K562 (cell line): ENCODE data around the gene MTMR3.

ENCODE experiments used
- ATF3 ChIP-seq, 2 experiments: fragments of 450-650 bp in 1 of 2; sonication (generic) in 1 of 2; formaldehyde crosslinking in 1 of 2; IDR thresholded peaks in 1 of 2; conservative IDR thresholded peaks in 1 of 2; 2 replicates each; pipeline versions ENCODE4 v1.6.1 to v1.8.1; 2016 to 2023; ENCODE audit warnings: mild to moderate bottlenecking in 2 of 2, moderate library complexity in 2 of 2, inconsistent platforms in 1 of 2, missing genetic modification reagents in 1 of 2
- CHCHD3 ChIP-seq: fragments of 250-450 bp; sonication (Bioruptor Pico); IDR thresholded peaks from 2 replicates; pipeline ENCODE4 v2.1.2; 2022; ENCODE audit warnings: mild to moderate bottlenecking
- CTCF ChIP-seq, 3 experiments: IDR thresholded peaks in 2 of 3; conservative IDR thresholded peaks in 1 of 3; 2 replicates each; pipeline ENCODE4 v1.5.1; 2011 to 2012; ENCODE audit warnings: low read length in 3 of 3, mild to moderate bottlenecking in 3 of 3, control low read depth in 2 of 3, improper control_type of control experiment in 1 of 3, inconsistent platforms in 1 of 3, low read depth in 1 of 3, mixed read lengths in 1 of 3, moderate library complexity in 1 of 3; ENCODE audit not compliant: insufficient read depth in 2 of 3
- FOS ChIP-seq: IDR thresholded peaks from 3 replicates; pipeline ENCODE4 v1.6.1; 2011; ENCODE audit not compliant: insufficient read length; ENCODE audit errors: extremely low read depth
- HMG20B ChIP-seq: fragments of 250-450 bp; sonication (Bioruptor Pico); IDR thresholded peaks from 2 replicates; pipeline ENCODE4 v1.5.0; 2021; ENCODE audit warnings: mild to moderate bottlenecking
- POLR2AphosphoS5 ChIP-seq: IDR thresholded peaks from 2 replicates; pipeline ENCODE4 v1.6.1; 2011; ENCODE audit warnings: mild to moderate bottlenecking, low read depth, low read length, moderate library complexity; ENCODE audit not compliant: control insufficient read depth, insufficient read depth
- SFPQ ChIP-seq: fragments of 200-400 bp; formaldehyde crosslinking; IDR thresholded peaks from 2 replicates; pipeline ENCODE4 v1.6.1; 2017; ENCODE audit warnings: mild to moderate bottlenecking, low read depth, low read length, moderate library complexity
- SNAPC5 ChIP-seq: fragments of 250-450 bp; sonication (Bioruptor Pico); IDR thresholded peaks from 2 replicates; pipeline ENCODE4 v1.8.0; 2021; ENCODE audit warnings: moderate library complexity, mild to moderate bottlenecking, inconsistent platforms
- USF2 ChIP-seq: sonication (generic); formaldehyde crosslinking; IDR thresholded peaks from 2 replicates; pipeline ENCODE4 v1.5.0; 2020; ENCODE audit warnings: missing genetic modification reagents
- YY1 ChIP-seq, 3 experiments: IDR thresholded peaks; 2 replicates each; pipeline ENCODE4 v1.6.1; 2011; ENCODE audit warnings: low read length in 2 of 3, mild to moderate bottlenecking in 2 of 3, moderate library complexity in 2 of 3, borderline replicate concordance in 1 of 3, control low read depth in 1 of 3, low read depth in 1 of 3; ENCODE audit not compliant: insufficient read depth in 3 of 3, insufficient replicate concordance in 2 of 3, control insufficient read depth in 1 of 3, insufficient read length in 1 of 3; ENCODE audit errors: extremely low read depth in 1 of 3

- no peak for TF ChIP-seq HMG20B (CRISPR knock-in tag)
- no peak for TF ChIP-seq YY1 (IDR thresholded peaks at IDR 0.05; ENCODE audit: borderline replicate concordance in 1 of 3, control insufficient read depth in 1 of 3, extremely low read depth in 1 of 3, insufficient read depth in 3 of 3, insufficient read length in 1 of 3, insufficient replicate concordance in 2 of 3, low read depth in 1 of 3, low read length in 2 of 3)
- TF ChIP-seq ATF3 (IDR thresholded peaks at IDR 0.05) = no peak
- no peak for TF ChIP-seq ATF3 (CRISPR knock-in tag; conservative IDR thresholded peaks at IDR 0.05)
- TF ChIP-seq SFPQ = no peak
- no peak for TF ChIP-seq SNAPC5 (CRISPR knock-in tag)
- no peak for TF ChIP-seq CHCHD3
- no peak for TF ChIP-seq CTCF (IDR thresholded peaks at IDR 0.05 in 2 of 3, conservative IDR thresholded peaks at IDR 0.05 in 1 of 3; ENCODE audit: insufficient read depth in 2 of 3, low read depth in 1 of 3, low read length in 3 of 3)
- no peak for TF ChIP-seq FOS
- no peak for TF ChIP-seq POLR2AphosphoS5
- TF ChIP-seq USF2 = no peak
Measured at GRCh38 chr22:29912605-29913398, 29.8 kb downstream of the MTMR3 start.
